HG03060 (cell line): ENCODE results near the gene BIRC6.
"Not testable (repeated sequence)": the region's sequence is repeated elsewhere in the genome, so short reads cannot be mapped to it uniquely, and the experiment has no call there.

ENCODE experiments used
- ATAC-seq: cut with Tn5 transposase; IDR thresholded peaks from one replicate; pipeline ENCODE4 v1.9.1; 2021; ENCODE audit warnings: low read depth, moderate number of reproducible peaks; ENCODE audit not compliant: unreplicated experiment

BIRC6 gene

GRCh38 chr2:32446369-32446768, 89.5 kb downstream of the BIRC6 start:
- ATAC-seq = no peak

DNA sequence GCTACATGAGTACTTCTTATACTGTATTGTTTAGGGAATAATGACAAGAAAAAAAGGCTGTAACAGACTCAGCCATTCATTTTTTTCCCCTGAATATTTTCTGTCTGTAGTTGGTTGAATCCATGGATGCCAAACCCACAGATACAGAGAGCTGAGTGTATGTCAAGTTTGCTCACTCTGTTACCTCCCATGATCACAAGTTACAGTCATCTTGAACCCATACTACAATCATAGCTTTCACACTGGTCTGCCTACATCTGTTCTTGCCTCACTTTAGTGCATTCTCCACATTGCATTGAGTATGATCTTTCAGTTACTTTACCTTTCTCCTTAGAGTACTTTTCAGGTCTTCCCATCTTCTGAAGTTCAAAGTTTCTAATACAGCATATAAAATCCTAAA, 94.0 kb downstream of the BIRC6 start:
- no peak for ATAC-seq

- ATAC-seq = no peak
These were observed 95.7 kb downstream of the BIRC6 start for GRCh38 chr2:32452338-32453064.

GRCh38 chr2:32453242-32454062, 96.6 kb downstream of the BIRC6 start:
- no peak for ATAC-seq

DNA sequence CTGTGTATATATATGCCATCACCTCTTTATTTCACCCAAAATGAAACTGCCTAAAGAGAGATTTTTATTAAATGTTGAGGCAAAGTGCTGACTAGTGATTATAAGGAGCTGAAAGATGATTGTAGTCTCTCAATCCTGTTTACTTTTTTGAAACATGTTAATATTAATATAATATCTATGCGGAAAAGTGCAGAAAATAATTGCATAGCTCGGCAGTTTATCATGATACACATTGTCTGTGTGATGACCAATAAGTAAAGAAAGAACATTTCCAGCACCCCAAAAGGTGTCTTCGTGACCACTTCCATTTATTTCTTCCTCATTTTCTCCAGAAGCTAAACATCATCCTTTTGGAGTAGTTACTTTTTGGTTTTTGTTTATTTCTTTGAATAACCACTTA, 99.0 kb downstream of the BIRC6 start:
- no peak for ATAC-seq

GRCh38 chr2:32456808-32457207, 100.0 kb downstream of the BIRC6 start:
- ATAC-seq = no peak

DNA sequence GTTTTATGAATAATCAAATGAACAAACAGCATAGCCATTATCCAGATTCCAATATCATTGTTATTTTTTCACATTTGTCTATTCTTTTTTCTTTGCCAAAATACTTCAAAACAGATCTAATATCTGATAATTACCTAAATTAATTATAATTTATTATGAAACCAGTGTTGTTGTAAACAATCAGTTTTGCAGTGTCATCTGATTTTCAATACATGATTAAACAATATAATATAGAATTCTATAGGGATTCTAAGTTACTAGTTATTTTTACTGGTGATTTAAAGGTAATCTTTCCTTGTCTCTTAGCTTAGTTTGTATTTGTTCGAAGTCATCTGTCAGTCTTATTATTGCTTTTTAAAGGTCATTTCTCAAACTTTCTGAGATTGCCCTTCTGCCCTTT, 101.0 kb downstream of the BIRC6 start:
- ATAC-seq = no peak

- ATAC-seq = not testable (repeated sequence)
These were observed 104.0 kb downstream of the BIRC6 start for GRCh38 chr2:32460861-32461260.

GRCh38 chr2:32463110-32463509, 106.3 kb downstream of the BIRC6 start:
- no peak for ATAC-seq

GRCh38 chr2:32464431-32464830, 107.6 kb downstream of the BIRC6 start:
- ATAC-seq = no peak

- no peak for ATAC-seq
These were observed 115.8 kb downstream of the BIRC6 start for GRCh38 chr2:32472605-32473004.

DNA sequence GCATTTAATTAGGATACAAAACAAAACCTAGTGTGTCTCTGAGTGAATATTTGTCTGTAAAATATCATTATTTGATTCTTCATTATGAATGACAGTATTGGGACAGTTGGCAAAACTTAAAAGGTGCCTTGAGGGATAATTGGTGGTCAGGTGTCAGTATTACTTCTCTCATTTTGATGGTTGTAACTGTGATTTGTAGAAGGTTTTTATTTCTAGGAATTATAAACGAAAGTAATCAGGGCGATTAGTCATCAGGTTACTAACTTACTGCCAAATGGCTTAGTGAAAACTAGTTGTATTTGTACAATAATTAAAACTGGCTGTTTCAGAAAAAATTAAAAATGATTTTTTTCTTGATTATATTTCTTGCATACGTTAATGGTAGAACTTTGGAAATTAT, 117.6 kb downstream of the BIRC6 start:
- no peak for ATAC-seq

DNA sequence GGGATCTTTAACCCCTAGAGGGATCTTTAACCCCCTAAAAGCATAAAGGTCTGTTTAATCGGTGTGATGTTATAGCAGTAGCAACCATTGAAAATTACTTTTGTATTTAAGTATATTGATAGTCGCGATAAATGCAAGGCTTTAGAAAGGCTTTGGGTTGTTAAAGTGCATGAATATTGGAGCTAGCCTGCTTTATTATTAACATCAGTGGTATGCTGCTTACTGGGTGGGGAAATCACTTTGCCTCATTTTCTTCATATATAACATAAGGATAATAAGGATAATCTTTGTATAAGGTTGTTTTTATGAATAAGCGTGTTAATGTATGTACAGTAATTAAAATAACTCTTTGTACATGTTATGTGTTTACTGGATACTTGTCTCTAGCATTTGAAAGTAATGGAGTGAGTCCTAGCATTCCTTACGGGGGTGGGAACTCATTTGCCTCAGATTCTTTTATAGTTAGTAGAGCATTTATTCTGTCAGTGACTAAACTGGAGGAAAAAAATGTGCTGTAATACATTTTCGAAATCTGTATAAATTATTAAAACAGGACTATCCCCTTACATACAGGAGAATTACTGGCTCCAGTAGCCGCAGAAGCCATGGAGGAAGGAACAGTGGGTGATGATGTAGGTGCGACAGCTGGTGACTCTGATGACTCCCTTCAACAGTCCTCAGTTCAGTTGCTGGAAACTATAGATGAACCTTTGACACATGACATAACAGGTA, 122.2 kb downstream of the BIRC6 start:
- no peak for ATAC-seq

- no peak for ATAC-seq
These were observed 123.2 kb downstream of the BIRC6 start for GRCh38 chr2:32479993-32480392.

GRCh38 chr2:32482471-32482870, 125.6 kb downstream of the BIRC6 start:
- ATAC-seq = no peak

DNA sequence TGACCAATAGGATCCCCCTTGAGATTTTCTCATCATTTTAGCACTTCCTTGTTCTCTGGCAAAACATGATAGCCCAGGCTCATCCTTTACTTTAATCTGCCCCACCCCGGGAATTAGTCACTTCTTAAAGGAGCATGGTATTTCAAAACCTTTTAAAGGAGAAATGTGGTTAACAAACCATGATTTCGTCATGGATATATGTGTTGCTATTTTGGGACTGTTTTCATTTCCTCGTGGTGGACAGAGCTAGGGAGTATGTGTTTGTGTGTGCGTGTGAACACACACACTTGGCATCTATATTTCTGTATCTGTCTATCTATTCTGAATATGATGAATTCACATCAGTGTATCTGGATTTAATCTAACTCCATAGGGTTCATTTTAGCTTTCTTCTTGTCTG, 128.1 kb downstream of the BIRC6 start:
- ATAC-seq = no peak

- no peak for ATAC-seq
These were observed 128.6 kb downstream of the BIRC6 start for GRCh38 chr2:32485399-32485798.

DNA sequence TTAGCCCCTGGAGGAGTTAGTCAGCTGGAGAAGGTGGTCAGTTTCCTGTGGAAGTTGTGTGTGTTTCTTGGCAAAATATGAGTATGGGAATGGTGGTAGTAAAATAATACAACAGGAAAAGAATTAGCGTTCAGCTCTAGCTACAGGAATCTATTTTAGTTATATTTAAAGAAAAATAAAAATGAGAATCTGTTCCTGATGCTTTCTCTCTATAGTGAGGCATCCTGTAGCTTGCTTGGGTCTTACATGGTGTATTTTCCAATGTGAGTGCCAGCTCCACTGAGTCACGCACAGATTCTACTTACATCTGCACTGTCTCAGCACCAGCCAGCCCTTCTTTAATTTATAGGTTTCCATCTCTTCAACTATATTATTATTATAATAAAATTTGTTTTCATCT, 132.2 kb downstream of the BIRC6 start:
- ATAC-seq = no peak

DNA sequence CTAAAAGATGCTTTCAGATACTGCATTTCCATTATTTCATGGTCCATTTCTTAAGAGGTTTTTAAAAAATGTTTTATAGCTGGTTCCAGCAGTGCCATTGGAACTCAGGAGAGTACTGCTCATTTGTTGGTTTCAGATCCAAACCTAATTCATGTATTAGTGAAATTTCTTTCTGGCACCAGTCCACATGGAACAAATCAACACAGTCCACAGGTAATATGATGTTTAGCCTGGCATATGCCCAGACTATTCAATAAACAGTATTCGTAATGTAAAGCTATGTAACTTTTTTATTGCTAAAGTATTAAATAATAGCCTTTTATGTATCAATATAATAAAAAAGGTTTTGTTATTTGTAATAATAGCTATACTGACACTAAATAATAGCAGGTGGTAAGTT, 134.5 kb downstream of the BIRC6 start:
- no peak for ATAC-seq

DNA sequence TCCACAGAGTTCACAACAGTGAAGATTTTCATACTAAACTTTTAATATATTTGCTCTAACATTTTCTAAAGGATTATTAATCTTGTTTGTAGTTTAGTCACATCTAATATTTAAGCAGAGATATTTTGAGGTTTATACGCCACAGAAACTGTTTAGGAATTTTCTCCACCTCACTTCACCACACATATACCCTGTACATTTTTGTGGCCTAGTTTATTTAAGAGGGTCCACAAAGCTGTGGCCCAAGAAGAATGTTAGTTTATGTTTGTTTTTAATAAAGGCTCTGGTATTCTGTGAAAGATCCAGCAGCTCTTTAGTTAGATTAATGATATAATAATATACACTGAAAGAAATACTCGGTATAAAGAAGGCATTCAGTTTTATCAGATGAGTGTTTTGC, 138.3 kb downstream of the BIRC6 start:
- ATAC-seq = no peak

DNA sequence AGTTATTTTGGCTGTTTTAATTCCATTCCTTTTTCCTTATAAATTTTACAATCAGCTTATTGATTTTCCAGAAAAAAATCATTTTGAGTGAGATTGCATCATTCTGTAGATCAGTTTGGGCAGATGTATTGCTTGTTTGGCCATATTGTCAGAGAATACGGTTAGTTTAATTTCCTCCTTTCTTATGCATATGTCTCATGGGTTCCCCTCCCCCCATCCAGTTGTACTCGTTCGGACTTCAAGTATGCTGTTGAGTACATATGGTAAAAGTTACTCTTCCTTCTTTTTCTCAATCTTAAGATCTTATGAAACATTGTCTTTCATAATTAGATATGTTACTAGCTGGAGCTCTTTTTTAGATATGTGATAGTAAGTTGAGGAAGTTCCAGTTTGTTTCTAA, 139.8 kb downstream of the BIRC6 start:
- no peak for ATAC-seq
